OCI-LY1 (cell line): ENCODE measurements around the gene ST3GAL4.

ENCODE experiments used
- H2AFZ ChIP-seq: fragments of 200-600 bp; sonication (generic), shearing (Covaris generic); 2 replicates; pipeline ENCODE4 v1.6.0; 2014; ENCODE audit warnings: antibody characterized with exemption, mild to moderate bottlenecking, low read length
- H3F3A ChIP-seq: fragments of 200-600 bp; sonication (generic), shearing (Covaris generic); 2 replicates; pipeline ENCODE4 v1.6.0; 2014; ENCODE audit warnings: mild to moderate bottlenecking, antibody characterized with exemption, low read length, moderate library complexity; ENCODE audit not compliant: insufficient read depth
- H3K27ac ChIP-seq: fragments of 200-600 bp; sonication (generic); 2 replicates; pipeline ENCODE4 v1.5.1; 2014; ENCODE audit warnings: low read length, mixed run types, mild to moderate bottlenecking, low read depth; ENCODE audit not compliant: poor library complexity, severe bottlenecking
- H3K27me3 ChIP-seq: fragments of 200-600 bp; sonication (generic); 2 replicates; pipeline ENCODE4 v1.6.0; 2014; ENCODE audit warnings: antibody characterized with exemption, mild to moderate bottlenecking, low read length, moderate library complexity; ENCODE audit not compliant: insufficient read depth
- H3K36me3 ChIP-seq: fragments of 200-600 bp; sonication (generic); 2 replicates; pipeline ENCODE4 v1.6.1; 2014; ENCODE audit warnings: mild to moderate bottlenecking, antibody characterized with exemption, low read length, moderate library complexity, mixed read lengths; ENCODE audit not compliant: insufficient read depth
- H3K4me1 ChIP-seq: fragments of 200-600 bp; sonication (generic); 2 replicates; pipeline ENCODE4 v1.5.1; 2014; ENCODE audit warnings: mild to moderate bottlenecking, low read length, moderate library complexity; ENCODE audit not compliant: insufficient read depth, severe bottlenecking
- H3K4me2 ChIP-seq: fragments of 200-600 bp; sonication (generic), shearing (Covaris generic); 2 replicates; pipeline ENCODE4 v1.6.1; 2014; ENCODE audit warnings: low read length
- H3K4me3 ChIP-seq: fragments of 200-600 bp; sonication (generic); 2 replicates; pipeline ENCODE4 v1.5.1; 2014; ENCODE audit warnings: low read length, low read depth, mild to moderate bottlenecking, mixed read lengths; ENCODE audit not compliant: poor library complexity, severe bottlenecking
- H3K79me2 ChIP-seq: fragments of 200-600 bp; shearing (Covaris generic); 2 replicates; pipeline ENCODE4 v1.6.1; 2016; ENCODE audit warnings: mixed run types, low read length, mixed read lengths; ENCODE audit not compliant: insufficient read depth
- H3K9ac ChIP-seq: fragments of 200-600 bp; sonication (generic), shearing (Covaris generic); 2 replicates; pipeline ENCODE4 v1.6.1; 2014; ENCODE audit warnings: mild to moderate bottlenecking, low read length, mixed read lengths
- H3K9me2 ChIP-seq: fragments of 200-600 bp; sonication (generic), shearing (Covaris generic); 2 replicates; pipeline ENCODE4 v1.6.1; 2014; ENCODE audit warnings: low read depth, mild to moderate bottlenecking, low read length, mixed read lengths
- H3K9me3 ChIP-seq: fragments of 200-600 bp; shearing (Covaris generic); 2 replicates; pipeline ENCODE4 v1.6.1; 2014; ENCODE audit warnings: low read length, mixed read lengths
- H4K20me1 ChIP-seq: fragments of 200-600 bp; sonication (generic), shearing (Covaris generic); 2 replicates; pipeline ENCODE4 v1.6.0; 2016; ENCODE audit warnings: mild to moderate bottlenecking, low read length; ENCODE audit not compliant: insufficient read depth
- CTCF ChIP-seq: fragments of 200-600 bp; sonication (generic), shearing (Covaris generic); IDR thresholded peaks from 2 replicates; pipeline ENCODE4 v1.5.1; 2017; ENCODE audit warnings: mild to moderate bottlenecking, antibody characterized with exemption, low read length, moderate library complexity, mixed read lengths
- EZH2 ChIP-seq: fragments of 200-600 bp; sonication (generic), shearing (Covaris generic); IDR thresholded peaks from 2 replicates; pipeline ENCODE4 v1.8.0; 2017; ENCODE audit warnings: borderline replicate concordance, mixed run types, mild to moderate bottlenecking, antibody characterized with exemption, low read length, moderate library complexity, mixed read lengths

Gene ST3GAL4

GRCh38 chr11:126347751-126348668 lies 7.5 kb upstream of the ST3GAL4 start:
- Histone ChIP-seq H3K9me2 (no peaks in the 10 kb centered on the region), H3K9me3 (no peaks in the 10 kb centered on the region), H3K27ac (no peak overlapping the region), H3F3A (no peaks in the 10 kb centered on the region), H3K4me1 (peaks cover 3% of the 10 kb centered on the region), H3K4me3 (no peak overlapping the region), H3K36me3 (peaks cover 19% of the 10 kb centered on the region; the same call in 1 of the 2 replicates), H3K9ac (no peak overlapping the region), H3K79me2 (no peaks in the 10 kb centered on the region), H3K27me3 (no peaks in the 10 kb centered on the region), H4K20me1 (no peaks in the 10 kb centered on the region), H2AFZ (no peak overlapping the region), H3K4me2 (no peak overlapping the region)
- TF ChIP-seq CTCF (no peak), EZH2 (no peak)

- Histone ChIP-seq H3K9ac (no peak overlapping the region), H3K27ac (no peak overlapping the region), H3K9me2 (no peaks in the 10 kb centered on the region), H3F3A (no peaks in the 10 kb centered on the region), H3K27me3 (no peaks in the 10 kb centered on the region), H3K4me2 (no peak overlapping the region), H2AFZ (no peak overlapping the region), H3K9me3 (no peaks in the 10 kb centered on the region), H4K20me1 (no peaks in the 10 kb centered on the region), H3K4me3 (no peak overlapping the region), H3K4me1 (peaks cover 13% of the 10 kb centered on the region), H3K79me2 (no peaks in the 10 kb centered on the region), H3K36me3 (peaks cover 11% of the 10 kb centered on the region; the same call in 1 of the 2 replicates)
- TF ChIP-seq EZH2 = no peak
Observed at GRCh38 chr11:126348806-126349582, 6.5 kb upstream of the ST3GAL4 start.

GRCh38 chr11:126350836-126351235 lies 4.7 kb upstream of the ST3GAL4 start:
- H3F3A ChIP-seq = no peaks in the 10 kb centered on the region
- H3K27ac ChIP-seq = no peak overlapping the region
- H3K4me2 ChIP-seq = no peak overlapping the region
- no peaks in the 10 kb centered on the region for H4K20me1 ChIP-seq
- H3K27me3 ChIP-seq = no peaks in the 10 kb centered on the region
- H3K9me2 ChIP-seq = no peaks in the 10 kb centered on the region
- H2AFZ ChIP-seq = no peak overlapping the region
- H3K4me1 ChIP-seq = peaks cover 20% of the 10 kb centered on the region
- no peak overlapping the region for H3K9ac ChIP-seq
- no peak overlapping the region for H3K4me3 ChIP-seq
- no peak for TF ChIP-seq EZH2
- TF ChIP-seq CTCF = no peak
- H3K79me2 ChIP-seq = no peaks in the 10 kb centered on the region
- H3K36me3 ChIP-seq = peaks cover 4% of the 10 kb centered on the region; the same call in 1 of the 2 replicates
- H3K9me3 ChIP-seq = no peaks in the 10 kb centered on the region
